Upper lobe of left lung (tissue), 6 donors: Measurements from ENCODE around the gene NCAPG2. TPM values are rescaled to one million over a fixed set of nuclear protein-coding genes. Genes with fewer than 3 reads are reported as not detected.

Experiments
- ATAC-seq, 2 donors: fragments of 200-7000 bp; cut with Tn5 transposase; one replicate each; pipeline ENCODE4 v1.9.1; 2022; ENCODE audit warnings: mild to moderate bottlenecking in 2 of 2, moderate library complexity in 2 of 2; ENCODE audit not compliant: low FRiP score in 2 of 2
- DNase-seq, 2 donors: peaks; one replicate each; pipeline ENCODE4 v3.0.0-alpha.2; 2019 to 2020
- H3K27ac ChIP-seq, 4 donors: fragments of 200-600 bp; sonication (generic); one replicate each; pipeline ENCODE4 v1.5.1; 2016 to 2019
- H3K27me3 ChIP-seq, 4 donors: fragments of 200-600 bp; sonication (generic); one replicate each; pipeline ENCODE4 v1.5.1; 2017 to 2019
- H3K36me3 ChIP-seq, 4 donors: fragments of 200-600 bp; sonication (generic); one replicate each; pipeline ENCODE4 v1.5.1; 2016 to 2019
- H3K4me1 ChIP-seq, 4 donors: fragments of 200-600 bp; sonication (generic); one replicate each; pipeline ENCODE4 v1.5.1; 2018 to 2019
- H3K4me3 ChIP-seq, 4 donors: fragments of 200-600 bp; sonication (generic); one replicate each; pipeline ENCODE4 v1.5.1; 2017 to 2019; ENCODE audit warnings: mild to moderate bottlenecking in 2 of 4, moderate library complexity in 1 of 4
- H3K9me3 ChIP-seq, 4 donors: fragments of 200-600 bp; sonication (generic); one replicate each; pipeline ENCODE4 v1.5.1; 2018 to 2019
- EP300 ChIP-seq, 4 donors: sonication (generic); formaldehyde crosslinking; IDR thresholded peaks; one replicate each; pipeline ENCODE4 v1.5.1; 2017; ENCODE audit warnings: antibody characterized with exemption in 4 of 4, control low read depth in 2 of 4
- POLR2A ChIP-seq, 4 donors: fragments of 450-650 bp; IDR thresholded peaks; one replicate each; pipeline ENCODE4 v1.5.1; 2016 to 2017; ENCODE audit warnings: antibody characterized with exemption in 4 of 4, mild to moderate bottlenecking in 2 of 4
- POLR2AphosphoS5 ChIP-seq, 2 donors: sonication (generic); formaldehyde crosslinking; IDR thresholded peaks; one replicate each; pipeline ENCODE4 v1.5.1; 2017; ENCODE audit warnings: antibody characterized with exemption in 2 of 2
- WGBS, 2 donors: methylation state at CpG; one replicate each; pipeline ENCODE4 v1.1.5; 2017 to 2018; 5-methylcytosine and 5-hydroxymethylcytosine counted together
- total RNA-seq, 6 donors: library from RNA; depleted of rRNA in 4 of 6; stranded (reverse); fragments of >200 nt in 4 of 6; gene quantifications; one replicate each; pipeline versions ENCODE4 v1.1.0 to v1.2.1, GENCODE V29; 2016 to 2021
- TF ChIP-seq, protein P1 (sequence below), 6 experiments: fragments of 450-650 bp in 4 of 6; fragments of 200-600 bp in 2 of 6; sonication (generic) in 2 of 6; IDR thresholded peaks; one replicate each; pipeline ENCODE4 v1.5.1; 2016 to 2019; ENCODE audit warnings: antibody characterized with exemption in 6 of 6
- donor health status: DM: no; HTN: no; CAD: no; lungs with moderate emphysema.
- donor health status: DM: no; HTN: yes; CAD: no; lungs with severe emphysema.

Gene NCAPG2
- total RNA-seq, 6 donors from 2014 or later = 4.6 to 11.0 (median 7.8) TPM

GRCh38 chr7:158716802-158717201 is 12.2 kb upstream of the NCAPG2 start:
- DNase-seq (no peak), ATAC-seq (no peak)
- Histone ChIP-seq H3K36me3 (no peaks in the 10 kb centered on the region), H3K9me3 (no peaks in the 10 kb centered on the region), H3K4me3 (no peak overlapping the region), H3K4me1 (no peaks in the 10 kb centered on the region), H3K27ac (no peak overlapping the region), H3K27me3 (no peaks in the 10 kb centered on the region)
- no peak for TF ChIP-seq EP300 (IDR thresholded peaks at IDR 0.05)
- 72 to 95% methylated on average over 1 of the region's 1 CpG for WGBS, 2 donors

GRCh38 chr7:158710651-158711102 is 6.1 kb upstream of the NCAPG2 start:
- ATAC-seq (peak; percentile 23 to 78), DNase-seq (no peak)
- peaks cover 0 to 6% (median 4%) of the 10 kb centered on the region in 4 donors for H3K4me1 ChIP-seq
- no peaks in the 10 kb centered on the region for H3K27me3 ChIP-seq
- no peak overlapping the region for H3K4me3 ChIP-seq
- H3K36me3 ChIP-seq = no peaks in the 10 kb centered on the region
- 54 to 68% methylated on average over 4 to 7 of the region's 7 CpGs for WGBS, 2 donors
- H3K27ac ChIP-seq = no peak overlapping the region
- TF ChIP-seq EP300 (IDR thresholded peaks at IDR 0.05) (no peak), POLR2AphosphoS5 (IDR thresholded peaks at IDR 0.05) (no peak)
- TF ChIP-seq, protein P1, sequence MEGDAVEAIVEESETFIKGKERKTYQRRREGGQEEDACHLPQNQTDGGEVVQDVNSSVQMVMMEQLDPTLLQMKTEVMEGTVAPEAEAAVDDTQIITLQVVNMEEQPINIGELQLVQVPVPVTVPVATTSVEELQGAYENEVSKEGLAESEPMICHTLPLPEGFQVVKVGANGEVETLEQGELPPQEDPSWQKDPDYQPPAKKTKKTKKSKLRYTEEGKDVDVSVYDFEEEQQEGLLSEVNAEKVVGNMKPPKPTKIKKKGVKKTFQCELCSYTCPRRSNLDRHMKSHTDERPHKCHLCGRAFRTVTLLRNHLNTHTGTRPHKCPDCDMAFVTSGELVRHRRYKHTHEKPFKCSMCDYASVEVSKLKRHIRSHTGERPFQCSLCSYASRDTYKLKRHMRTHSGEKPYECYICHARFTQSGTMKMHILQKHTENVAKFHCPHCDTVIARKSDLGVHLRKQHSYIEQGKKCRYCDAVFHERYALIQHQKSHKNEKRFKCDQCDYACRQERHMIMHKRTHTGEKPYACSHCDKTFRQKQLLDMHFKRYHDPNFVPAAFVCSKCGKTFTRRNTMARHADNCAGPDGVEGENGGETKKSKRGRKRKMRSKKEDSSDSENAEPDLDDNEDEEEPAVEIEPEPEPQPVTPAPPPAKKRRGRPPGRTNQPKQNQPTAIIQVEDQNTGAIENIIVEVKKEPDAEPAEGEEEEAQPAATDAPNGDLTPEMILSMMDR (IDR thresholded peaks at IDR 0.05) = no peak
- H3K9me3 ChIP-seq = peaks cover 0 to 3% (median 0%) of the 10 kb centered on the region in 4 donors

DNA sequence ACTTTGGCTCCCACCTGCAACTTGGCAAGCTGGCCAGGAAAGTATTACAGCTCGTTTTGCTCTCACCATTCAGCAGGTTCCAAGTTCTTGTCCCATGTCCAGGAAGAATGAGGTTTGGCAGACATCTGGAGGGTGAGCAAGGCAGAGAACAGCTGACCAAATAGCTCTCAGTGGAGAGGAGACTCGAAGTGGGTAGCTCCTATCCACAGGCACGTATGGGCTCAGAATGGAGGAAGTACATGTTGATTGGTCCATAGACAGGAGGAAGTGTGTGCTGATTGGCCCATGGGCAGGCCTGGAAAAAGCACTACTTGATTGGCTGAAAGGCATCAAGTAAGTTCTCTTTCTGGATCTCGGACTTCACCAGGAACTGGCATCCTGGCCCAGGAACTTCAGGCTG is 3.0 kb upstream of the NCAPG2 start:
- Histone ChIP-seq H3K4me1 (peaks cover 9 to 22% (median 18%) of the 10 kb centered on the region in 4 donors), H3K9me3 (peaks cover 0 to 3% (median 0%) of the 10 kb centered on the region in 4 donors), H3K27me3 (no peaks in the 10 kb centered on the region), H3K27ac (no peak overlapping the region), H3K36me3 (no peaks in the 10 kb centered on the region), H3K4me3 (no peak overlapping the region)
- DNase-seq = no peak
- ATAC-seq = no peak
- TF ChIP-seq POLR2A (IDR thresholded peaks at IDR 0.05) = no peak
- TF ChIP-seq, protein P1 (IDR thresholded peaks at IDR 0.05) = no peak
- TF ChIP-seq EP300 (IDR thresholded peaks at IDR 0.05) = no peak
- no peak for TF ChIP-seq POLR2AphosphoS5 (IDR thresholded peaks at IDR 0.05)
- WGBS, 2 donors = 40 to 59% methylated on average over 4 of the region's 4 CpGs

- H3K27ac ChIP-seq = no peak overlapping the region
- peak in 1 of 2 donors; percentile 64 for DNase-seq
- WGBS, 2 donors = 92 to 99% methylated on average over 15 to 28 of the region's 29 CpGs
These were observed 2.3 kb upstream of the NCAPG2 start for GRCh38 chr7:158706710-158707590.

DNA sequence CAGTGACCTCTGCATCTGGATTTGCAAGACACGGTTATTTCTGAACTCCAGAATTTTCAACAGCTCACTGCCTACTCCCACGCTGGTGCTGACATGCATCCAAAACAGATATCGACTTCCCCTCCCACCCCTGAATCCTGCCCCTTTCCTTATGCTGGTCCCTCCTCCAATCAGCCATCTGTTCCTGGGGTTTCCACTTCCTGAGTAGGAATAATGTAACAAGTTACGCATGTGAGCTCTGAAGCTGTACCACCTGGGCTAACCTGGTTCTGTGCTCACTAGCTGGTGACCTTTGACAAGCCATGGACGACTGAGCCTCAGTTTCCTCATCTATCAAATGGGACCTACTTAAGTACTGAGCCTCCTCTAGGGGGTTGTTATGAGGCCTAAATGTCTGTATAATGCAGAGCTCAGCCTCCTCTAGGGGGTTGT is 1.7 kb upstream of the NCAPG2 start:
- no peaks in the 10 kb centered on the region for H3K36me3 ChIP-seq
- WGBS, 2 donors = 79 to 81% methylated on average over 5 of the region's 5 CpGs
- no peaks in the 10 kb centered on the region for H3K27me3 ChIP-seq
- no peak overlapping the region for H3K4me3 ChIP-seq
- H3K27ac ChIP-seq = no peak overlapping the region
- no peak for DNase-seq
- peaks cover 9 to 22% (median 18%) of the 10 kb centered on the region in 4 donors for H3K4me1 ChIP-seq
- TF ChIP-seq POLR2AphosphoS5 (IDR thresholded peaks at IDR 0.05) (no peak), POLR2A (IDR thresholded peaks at IDR 0.05) (no peak), EP300 (IDR thresholded peaks at IDR 0.05) (no peak)
- TF ChIP-seq, protein P1 (IDR thresholded peaks at IDR 0.05) = no peak
- no peak for ATAC-seq
- peaks cover 0 to 3% (median 0%) of the 10 kb centered on the region in 4 donors for H3K9me3 ChIP-seq

More at GRCh38 chr7:158706710-158707590, 2.3 kb upstream of the NCAPG2 start:
- Histone ChIP-seq H3K27me3 (no peaks in the 10 kb centered on the region), H3K4me1 (peaks cover 9 to 22% (median 18%) of the 10 kb centered on the region in 4 donors), H3K9me3 (peaks cover 0 to 3% (median 0%) of the 10 kb centered on the region in 4 donors), H3K4me3 (no peak overlapping the region), H3K36me3 (no peaks in the 10 kb centered on the region)
- ATAC-seq = no peak
- TF ChIP-seq POLR2AphosphoS5 (IDR thresholded peaks at IDR 0.05) = no peak
- TF ChIP-seq EP300 (IDR thresholded peaks at IDR 0.05) = no peak
- TF ChIP-seq POLR2A (IDR thresholded peaks at IDR 0.05) = no peak
- TF ChIP-seq, protein P1 (IDR thresholded peaks at IDR 0.05) = no peak
